GM21825 (cell line): ENCODE measurements around the gene ACTL7B.
"Not testable (repeated sequence)": the region's sequence is repeated elsewhere in the genome, so short reads cannot be mapped to it uniquely, and the experiment has no call there.

Experiments
- ATAC-seq: cut with Tn5 transposase; IDR thresholded peaks from one replicate; pipeline ENCODE4 v1.9.1; 2021; ENCODE audit warnings: mild to moderate bottlenecking, moderate library complexity; ENCODE audit not compliant: unreplicated experiment

ACTL7B gene

DNA sequence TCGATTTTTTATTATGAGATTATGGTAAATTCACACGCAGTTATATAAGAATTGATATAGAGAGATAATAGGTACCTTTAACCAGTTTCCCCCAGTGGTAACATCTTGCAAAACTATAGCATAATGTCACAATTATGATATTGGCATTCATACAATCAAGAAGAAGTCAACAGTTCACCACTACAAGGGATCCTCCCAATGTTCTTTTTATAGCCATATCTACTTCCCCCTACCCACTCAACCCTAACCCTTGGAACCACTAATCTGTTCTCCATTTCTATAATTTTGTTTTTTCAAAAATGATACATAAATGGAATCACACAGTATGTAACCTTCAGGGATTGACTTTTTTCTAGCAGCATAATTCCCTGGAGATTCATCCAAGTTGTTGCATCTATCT is 9.8 kb downstream of the ACTL7B start:
- no peak for ATAC-seq

DNA sequence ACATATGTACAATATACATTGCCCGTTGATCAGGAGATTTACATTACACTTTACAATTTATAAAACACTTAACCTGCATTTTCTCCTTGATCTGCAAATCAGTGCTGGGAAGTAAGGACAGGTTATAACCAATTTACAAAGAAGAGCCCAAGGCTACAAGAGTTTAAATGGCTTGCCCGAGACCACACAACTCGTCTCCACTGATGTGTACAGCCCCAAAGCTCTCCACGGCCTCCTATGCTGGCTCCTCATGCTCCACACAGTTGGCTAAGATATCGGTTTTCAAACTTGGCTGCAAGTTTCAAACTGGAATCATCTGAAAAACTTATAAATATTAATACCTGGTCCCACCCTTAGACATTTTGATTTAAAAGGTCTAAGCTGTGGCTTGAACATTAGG is 10.3 kb downstream of the ACTL7B start:
- no peak for ATAC-seq

DNA sequence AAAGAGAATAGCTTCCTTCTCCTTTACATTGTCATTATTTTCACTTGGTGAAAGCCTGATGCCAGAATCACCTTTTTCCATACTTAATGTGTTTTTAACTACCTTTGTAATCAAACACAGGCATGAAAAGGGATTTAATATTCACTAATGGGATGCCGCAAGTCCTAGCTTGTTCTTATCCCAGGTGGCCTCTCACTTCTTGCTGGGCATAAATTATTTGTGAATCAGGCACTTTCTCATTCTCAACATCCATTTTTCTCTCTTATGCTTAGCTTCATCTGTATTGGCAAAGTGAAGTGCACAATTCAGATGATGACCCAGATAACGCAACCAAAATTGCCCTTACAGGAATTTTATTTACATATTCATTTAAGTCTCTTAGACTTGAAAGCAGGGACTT is 10.9 kb downstream of the ACTL7B start:
- ATAC-seq, result no peak

DNA sequence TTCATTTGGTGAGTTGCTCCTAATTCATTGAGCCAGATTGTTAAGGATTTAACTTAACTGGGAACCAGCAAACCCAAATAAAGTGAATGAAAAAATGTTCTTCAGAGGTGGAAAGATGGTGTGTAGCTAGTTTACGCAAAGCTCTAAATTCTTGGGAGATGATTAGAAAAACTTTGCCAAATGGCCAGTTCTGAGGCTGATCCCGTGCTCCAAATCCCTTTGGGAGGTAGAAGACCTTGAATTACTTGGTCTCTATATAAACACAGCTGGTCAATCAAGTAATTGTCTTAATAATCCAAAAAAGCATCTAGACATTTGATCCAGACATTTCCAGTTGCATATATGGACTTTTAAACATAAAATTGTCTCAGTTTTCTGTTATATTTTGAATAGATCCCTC is 11.4 kb downstream of the ACTL7B start:
- ATAC-seq, result no peak

DNA sequence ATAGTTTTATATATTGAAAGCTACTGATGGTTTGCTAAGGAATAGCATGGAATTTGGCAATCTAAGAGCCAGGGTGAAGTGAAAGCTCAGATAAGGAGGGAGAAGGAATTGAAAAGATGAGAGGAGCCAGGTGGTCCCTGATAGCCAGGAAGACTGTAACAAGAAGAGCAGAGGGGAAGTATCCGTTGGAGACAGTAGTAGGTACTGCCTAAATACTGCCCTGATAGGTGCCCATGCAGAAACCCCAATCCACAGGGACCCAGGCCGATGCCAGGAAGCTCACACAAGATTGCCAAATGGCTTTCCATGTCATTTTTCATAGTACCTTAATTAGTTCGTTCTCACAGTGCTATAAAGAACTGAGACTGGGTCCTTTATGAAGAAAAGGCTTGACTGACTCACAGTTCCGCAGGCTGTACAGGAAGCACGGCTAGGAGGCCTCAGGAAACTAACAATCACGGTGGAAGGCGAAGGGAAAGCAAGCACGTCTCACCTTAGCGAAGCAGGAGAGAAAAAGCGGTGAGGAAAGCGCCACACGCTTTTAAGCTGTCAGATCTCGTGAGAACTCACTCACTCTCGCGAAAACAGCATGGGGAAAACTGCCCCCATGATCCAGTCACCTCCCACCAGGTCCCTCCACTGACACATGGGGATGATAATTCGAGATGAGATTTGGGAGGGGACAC is 13.0 kb downstream of the ACTL7B start:
- no peak for ATAC-seq

DNA sequence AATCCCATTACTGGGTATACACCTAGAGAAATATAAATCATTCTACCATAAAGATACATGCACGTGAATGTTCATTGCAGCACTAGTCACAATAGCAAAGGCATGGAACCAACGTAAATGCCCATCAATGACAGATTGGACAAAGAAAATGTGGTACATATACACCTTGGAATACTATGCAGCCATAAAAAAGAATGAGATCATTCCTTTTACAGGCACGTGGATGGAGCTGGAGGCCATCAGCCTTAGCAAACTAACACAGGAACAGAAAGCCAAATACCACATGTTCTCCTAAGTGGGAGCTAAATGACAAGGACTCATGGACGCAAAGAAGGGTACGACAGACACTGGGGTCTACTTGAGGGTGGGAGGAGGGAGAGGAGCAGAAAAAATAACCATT is 16.2 kb downstream of the ACTL7B start:
- not testable (repeated sequence) for ATAC-seq

DNA sequence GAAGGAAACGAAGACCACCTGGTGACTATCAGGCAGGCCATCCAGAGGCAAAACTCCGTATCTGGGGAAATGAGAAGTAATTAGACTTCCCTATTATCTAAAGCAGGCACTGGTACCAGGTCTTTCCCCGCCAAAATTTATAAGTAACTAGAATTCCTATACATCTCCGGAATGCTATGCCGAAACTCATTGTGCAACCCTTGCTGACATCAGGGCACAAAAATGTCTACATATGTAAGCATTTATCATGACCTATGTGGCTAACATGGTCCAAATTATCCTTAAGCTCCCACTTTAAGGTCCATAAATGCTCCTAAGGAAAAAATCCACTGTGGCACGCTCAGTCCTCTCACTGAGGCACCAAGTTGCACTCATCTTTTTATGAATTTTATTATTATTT is 17.8 kb downstream of the ACTL7B start:
- ATAC-seq, result no peak

DNA sequence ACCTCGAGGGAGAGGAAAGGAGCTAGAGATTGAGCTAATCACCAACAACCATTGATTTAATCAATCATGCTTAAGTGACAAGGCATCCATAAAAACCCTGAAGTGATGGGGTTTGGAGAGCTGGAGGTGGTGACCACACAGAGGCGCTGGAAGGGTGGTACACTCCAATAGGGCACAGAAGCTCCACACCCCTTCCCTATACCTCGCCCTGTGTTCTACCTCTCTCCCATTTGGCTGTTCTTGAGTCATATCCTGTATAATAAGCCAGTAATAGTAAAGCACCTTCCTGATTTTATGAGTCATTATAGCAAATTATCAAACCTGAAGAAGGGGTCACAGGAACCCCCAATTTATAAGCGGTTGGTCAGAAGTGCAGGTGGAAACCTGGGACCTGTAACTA is 18.3 kb downstream of the ACTL7B start:
- no peak for ATAC-seq

DNA sequence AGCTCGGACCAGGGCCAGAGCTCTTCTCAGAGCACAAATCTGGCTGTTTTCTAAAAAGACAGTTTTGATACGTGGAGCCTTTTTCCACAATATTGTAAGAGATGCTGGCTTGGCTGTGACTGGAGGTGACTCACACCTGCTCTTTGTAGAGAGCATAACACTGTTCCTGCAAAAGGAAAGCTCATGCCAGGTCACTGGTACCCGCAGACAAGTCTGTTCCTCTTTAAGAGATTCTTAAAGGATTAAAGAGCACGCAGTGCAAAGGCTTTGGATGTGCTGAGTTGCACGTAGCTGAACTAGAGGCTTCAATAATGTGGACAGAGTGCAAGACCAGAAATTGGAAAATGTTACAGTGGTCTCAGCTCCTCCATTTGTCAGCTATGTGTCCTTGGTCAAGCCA is 19.0 kb downstream of the ACTL7B start:
- ATAC-seq, result no peak

DNA sequence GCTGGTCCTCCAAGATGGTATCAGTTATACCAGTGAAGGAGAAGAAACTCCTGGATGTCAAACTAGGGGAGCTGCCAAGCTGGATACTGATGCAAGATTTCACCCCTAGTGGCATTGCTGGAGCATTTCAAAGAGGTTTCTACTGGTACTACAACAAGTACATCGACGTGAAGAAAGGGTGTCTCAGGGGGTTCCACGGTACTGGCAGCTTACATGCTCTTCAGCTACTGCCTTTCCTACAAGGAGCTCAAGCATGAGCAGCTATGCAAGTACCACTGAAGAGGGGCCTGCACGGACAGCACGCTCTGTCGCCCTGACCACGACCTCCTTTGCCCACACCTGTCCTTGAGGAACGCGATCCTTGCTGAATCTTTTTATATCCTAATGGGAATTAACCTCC is 19.5 kb downstream of the ACTL7B start:
- no peak for ATAC-seq

DNA sequence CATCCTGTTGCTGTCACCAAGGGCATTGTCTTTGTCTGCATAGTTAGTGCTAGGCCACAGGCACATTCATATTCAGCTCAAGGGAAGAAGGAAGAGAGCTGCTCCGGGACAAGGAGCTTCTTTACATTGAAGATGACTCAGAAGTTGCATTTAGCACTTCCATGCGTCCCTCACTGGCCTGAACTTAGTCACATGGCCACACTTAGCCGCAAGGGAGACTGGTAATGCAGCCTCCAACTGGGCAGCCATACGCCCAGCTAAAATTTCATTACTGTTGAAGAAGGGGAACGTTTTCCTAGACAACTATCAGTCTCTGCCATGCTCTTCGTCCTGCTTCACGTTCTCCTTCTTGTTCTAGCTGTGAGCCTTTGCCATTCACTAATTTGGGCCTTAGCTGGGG is 20.0 kb downstream of the ACTL7B start:
- no peak for ATAC-seq

DNA sequence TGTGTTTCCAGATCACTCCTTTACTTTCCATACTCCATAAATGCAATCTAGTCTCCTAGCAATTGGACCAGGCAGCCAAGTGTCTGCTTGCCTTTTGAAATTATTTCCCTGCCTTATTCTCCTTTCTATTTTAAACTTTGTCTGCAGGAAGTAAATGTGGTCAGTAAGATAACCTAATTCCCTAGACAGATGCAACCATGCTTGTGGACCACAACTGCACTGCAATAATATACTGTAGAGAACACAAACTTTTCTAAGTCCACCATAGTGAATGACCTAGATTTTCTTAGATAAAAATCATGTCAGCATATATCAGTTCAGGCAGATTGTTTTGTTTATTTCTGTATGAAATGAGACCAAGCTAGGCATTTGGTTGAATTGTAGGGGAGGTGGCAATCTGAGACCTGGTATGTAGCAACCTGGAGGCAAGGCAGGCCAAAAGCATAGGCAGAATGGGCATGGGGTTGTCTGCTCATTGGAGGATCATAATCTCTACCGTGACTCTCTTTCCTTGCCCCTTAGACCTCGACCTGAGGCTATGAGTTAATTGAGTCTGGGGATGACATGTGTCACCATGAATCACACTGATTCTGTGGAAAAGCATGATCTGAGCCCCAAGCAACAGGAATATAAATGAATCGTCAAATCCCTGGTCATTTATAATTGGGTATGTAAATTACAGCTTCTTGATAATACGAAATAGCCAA is 20.7 kb downstream of the ACTL7B start:
- ATAC-seq, result no peak

DNA sequence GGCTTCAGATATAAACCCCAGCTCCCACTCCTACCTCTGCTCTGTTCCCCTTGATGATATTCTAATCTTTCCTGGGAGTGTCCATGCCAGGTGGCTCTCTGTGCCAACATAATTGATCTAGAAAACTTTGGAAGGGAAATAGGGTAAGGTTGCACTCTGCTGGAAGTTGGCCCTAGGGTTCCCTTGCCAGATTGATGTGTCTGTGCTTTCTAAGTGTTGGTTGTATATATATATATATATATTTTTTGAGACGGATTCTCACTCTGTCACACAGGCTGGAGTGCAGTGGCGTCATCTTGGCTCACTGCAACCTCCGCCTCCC is 23.6 kb downstream of the ACTL7B start:
- ATAC-seq, result no peak

DNA sequence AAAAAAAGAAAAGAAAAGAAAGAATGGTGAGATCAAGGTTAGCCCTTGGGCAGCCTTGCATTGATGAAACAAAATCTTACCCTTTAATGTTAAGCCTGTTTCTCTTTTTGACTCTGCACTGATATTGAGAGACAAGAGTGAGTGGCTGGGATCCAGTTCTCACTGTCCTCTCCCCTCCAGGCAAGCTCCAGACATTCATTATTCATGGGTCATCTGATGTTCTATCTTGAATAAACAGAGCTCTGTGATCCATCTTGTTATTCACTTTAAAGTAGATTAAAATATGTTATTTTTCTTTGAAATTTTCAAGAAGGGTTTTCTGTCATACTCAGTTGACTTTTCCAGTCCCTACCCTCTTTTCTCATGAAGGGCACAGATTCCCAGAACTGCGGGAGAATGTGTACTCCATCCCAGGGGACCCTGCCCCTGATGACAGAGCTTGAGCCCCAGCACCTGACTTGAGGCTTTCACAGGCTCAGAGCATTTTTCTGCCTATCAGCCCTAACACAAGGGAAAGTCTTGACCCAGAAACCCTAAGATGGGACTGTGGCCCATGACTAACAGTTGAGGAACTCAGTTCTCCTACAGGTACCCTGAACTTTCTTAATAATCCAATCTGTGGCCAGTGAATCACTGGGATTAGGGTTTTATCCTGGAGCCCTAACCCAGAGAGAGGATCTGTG is 24.1 kb downstream of the ACTL7B start:
- ATAC-seq, result no peak

DNA sequence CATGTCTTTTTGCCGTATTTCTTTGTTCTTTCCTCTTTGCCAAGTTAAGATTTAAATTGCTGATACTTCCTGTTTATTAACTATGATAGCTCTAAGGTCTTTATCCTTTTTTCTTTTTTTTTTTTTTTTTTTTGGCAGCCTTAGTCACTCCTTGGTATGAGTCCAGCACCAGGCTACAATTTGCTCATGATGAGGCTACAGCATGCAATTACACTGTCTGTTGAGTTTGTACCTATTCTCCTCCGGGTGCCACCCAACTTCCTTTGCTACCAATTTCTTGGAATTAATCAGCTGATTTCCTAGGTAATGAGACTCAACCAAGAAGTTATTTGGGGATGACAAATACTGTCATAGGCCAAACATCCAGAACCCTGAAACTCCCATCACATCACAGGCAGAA is 25.5 kb downstream of the ACTL7B start:
- ATAC-seq, result no peak

DNA sequence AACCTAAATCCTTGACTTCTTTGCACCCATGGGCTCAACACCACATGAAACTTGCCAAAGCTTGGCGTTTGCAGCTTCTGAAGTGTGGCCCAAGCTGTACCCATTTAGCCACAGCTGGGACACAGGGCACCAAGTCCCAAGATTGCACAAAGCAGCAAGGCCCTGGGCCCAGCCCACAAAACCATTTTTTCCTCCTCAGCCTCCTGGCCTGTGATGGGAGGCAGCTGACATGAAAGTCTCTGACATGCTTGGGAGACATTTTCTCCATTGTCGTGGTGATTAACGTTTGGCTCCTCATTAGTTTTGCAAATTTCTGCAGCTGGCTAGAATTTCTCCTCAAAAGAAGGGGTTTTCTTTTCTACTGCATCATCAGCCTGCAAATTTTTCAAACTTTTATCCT is 32.0 kb downstream of the ACTL7B start:
- ATAC-seq, result no peak

DNA sequence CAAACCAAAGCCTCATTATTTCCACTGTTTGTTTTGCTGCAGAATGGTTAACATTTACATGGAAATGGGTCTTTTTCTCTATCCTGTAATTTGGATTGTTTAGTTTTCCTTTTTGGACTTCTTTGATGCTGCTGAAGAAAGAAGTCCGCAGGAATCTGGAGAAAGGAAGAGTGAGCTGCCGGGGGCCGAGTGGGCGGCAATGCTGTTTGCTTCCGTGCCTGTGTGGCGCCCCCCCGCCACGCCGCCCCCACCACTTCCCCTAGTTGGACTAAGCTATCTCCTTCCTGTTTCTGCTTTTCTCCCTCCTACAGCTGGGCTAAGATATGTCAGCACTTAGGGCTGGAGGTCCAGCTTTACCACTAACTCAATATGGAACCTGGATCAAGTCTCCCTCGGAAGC is 39.7 kb downstream of the ACTL7B start:
- ATAC-seq, result no peak

DNA sequence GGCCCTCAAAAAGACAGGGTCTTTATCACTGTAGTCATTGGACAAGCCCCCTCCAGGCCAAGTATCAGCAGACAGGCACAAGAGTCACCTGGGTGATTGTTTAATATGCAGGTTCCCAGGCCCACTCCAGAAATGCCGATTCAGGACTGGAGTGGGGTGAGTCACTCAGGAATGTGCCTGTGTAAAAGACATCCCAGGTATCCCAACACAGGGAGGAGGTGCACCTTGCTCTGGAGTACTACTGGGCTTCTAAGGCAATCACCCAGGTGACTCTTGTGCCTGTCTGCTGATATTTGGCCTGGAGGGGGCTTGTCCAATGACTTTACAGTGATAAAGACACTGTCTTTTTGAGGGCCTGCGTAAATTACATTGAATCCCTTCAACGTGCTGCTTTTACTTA is 40.6 kb downstream of the ACTL7B start:
- ATAC-seq, result no peak

DNA sequence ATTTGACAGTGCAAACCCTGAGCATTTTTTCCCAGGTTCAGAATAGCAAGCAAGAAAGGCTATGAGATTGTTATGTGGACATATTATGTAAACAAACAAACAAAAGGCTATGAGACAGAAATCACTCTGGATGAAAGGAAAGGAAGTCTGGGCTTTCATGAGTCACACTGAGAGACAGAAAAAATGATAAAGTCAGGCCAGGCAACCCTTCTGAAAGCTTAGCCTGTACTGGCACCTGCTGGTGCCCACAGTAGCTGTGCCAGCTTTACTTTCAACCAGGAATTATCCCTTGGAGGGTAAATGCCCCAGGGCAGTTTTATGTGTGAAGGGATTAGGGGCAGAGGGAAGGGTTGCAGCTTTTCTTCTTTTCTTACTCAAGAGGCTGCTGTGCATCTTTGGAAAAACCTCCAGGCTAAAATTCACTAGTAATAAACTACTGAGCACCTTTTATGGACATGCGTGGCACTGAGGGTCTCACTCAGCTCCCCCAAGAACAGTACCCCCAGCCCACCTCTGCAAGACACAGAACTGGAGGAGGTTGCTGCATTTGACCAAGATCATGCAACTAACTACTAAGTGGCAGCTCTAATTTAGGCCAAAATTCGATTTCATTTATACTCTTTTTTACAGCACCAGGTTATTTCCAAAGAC is 41.7 kb downstream of the ACTL7B start:
- no peak for ATAC-seq

DNA sequence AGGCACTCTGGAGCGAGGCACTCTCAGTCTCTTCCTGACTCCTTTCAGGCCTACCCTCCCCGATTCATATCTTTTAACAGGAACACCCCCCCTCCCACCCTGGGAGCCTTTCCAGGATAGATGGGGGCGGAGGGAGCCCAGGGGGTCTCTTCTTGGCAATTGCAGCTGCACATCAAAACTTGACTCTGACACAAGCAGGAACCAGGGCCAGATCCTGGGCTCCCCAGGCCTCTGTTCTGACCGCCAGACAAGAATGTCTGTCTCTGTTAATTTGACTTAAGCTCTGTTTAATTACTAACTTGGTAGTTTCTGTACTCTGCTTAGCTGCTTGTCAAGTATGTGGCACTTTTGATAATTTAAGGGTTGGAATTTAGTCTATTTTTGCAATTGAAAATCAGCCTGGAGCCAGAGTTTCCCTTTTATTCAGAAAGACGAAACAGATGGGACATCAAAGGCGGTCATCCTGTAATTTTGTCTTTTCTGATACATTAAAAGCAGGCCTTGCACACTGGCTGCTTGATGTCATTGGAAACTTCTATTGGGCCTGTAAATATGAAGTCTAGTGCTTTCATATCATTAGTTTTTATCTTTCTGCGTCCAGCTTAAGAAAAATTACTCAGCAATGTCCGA is 43.3 kb downstream of the ACTL7B start:
- no peak for ATAC-seq

DNA sequence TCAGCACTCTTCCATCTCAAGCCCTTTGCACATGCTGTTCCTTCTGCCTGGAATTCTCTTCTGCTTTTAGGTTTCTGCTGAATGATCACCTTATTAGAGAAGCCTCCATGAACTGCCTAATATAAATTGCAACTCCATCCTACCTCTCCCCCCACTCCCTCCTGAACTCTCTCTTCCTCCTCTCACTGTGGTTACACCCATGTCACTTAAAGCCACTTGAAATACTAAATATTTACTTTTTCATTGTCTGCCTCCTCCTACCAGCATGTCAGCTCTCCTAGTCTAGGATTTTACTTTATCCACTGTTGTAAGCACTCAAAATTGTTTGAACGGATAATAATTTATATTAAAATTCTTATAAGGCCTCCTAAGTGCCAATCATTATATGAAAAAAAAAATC is 43.8 kb downstream of the ACTL7B start:
- no peak for ATAC-seq

DNA sequence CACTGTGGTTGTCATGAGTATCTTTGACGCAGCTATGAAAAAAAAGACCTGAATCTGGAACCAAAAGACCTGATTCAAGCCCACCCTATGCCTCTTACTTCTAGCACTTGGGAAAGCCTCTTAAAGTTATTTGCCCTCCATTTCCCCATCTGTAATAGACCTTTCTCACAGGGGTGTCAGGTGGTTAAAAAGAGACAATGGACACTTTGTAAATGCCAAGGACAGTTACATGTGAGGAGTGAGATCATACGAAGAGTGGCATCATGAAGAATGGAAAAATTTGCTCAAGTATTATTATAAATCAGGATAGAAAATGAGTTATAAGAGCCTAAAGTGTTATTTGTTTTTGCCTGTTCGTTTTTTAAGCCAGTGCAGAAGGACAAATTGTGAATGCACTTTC is 46.5 kb downstream of the ACTL7B start:
- ATAC-seq, result no peak
